Nephron (organoid): Measurements from ENCODE around the gene DST.
A peak's percentile ranks its signal among the peaks of the same experiment; 100 is the strongest.

ENCODE experiments used
- H3K27ac Mint-ChIP-seq, 3 experiments: 2 replicates each; pipeline ENCODE4 v1.8.0; 2020; ENCODE audit warnings: mixed read lengths in 3 of 3, mild to moderate bottlenecking in 2 of 3, moderate library complexity in 1 of 3
- H3K27me3 Mint-ChIP-seq: 2 replicates; pipeline ENCODE4 v1.8.0; 2021; ENCODE audit warnings: low read depth, mild to moderate bottlenecking, moderate library complexity, mixed read lengths
- H3K36me3 Mint-ChIP-seq: 2 replicates; pipeline ENCODE4 v1.8.0; 2020; ENCODE audit warnings: low read depth, mixed read lengths
- H3K4me1 Mint-ChIP-seq: 2 replicates; pipeline ENCODE4 v1.8.0; 2020; ENCODE audit warnings: mixed read lengths
- H3K4me3 Mint-ChIP-seq, 3 experiments: 2 replicates each; pipeline ENCODE4 v1.8.0; 2020; ENCODE audit warnings: mild to moderate bottlenecking in 3 of 3, mixed read lengths in 3 of 3, moderate library complexity in 2 of 3
- H3K9me3 Mint-ChIP-seq: 2 replicates; pipeline ENCODE4 v1.8.0; 2020; ENCODE audit warnings: mixed read lengths
- CTCF ChIP-seq, 3 experiments: fragments of 200-600 bp; sonication (generic); IDR thresholded peaks; one replicate each; pipeline ENCODE4 v1.5.0; 2021; ENCODE audit warnings: antibody characterized with exemption in 3 of 3; ENCODE audit not compliant: unreplicated experiment in 3 of 3

Gene DST

GRCh38 chr6:56642366-56643261, at the start of gene DST:
DST (minus strand) TSS chr6:56642889.
- Mint-ChIP-seq H3K36me3 (peaks cover 25% of the 10 kb centered on the region), H3K27me3 (no peaks in the 10 kb centered on the region), H3K4me3 (no peak within 1 kb of the TSS), H3K9me3 (no peaks in the 10 kb centered on the region), H3K4me1 (no peaks in the 10 kb centered on the region), H3K27ac (no peak within 1 kb of the TSS)
- TF ChIP-seq CTCF (IDR thresholded peaks at IDR 0.05; ENCODE audit: unreplicated experiment in 3 of 3), result no peak

- Mint-ChIP-seq H3K4me1 (peaks cover 16% of the 10 kb centered on the region), H3K36me3 (peaks cover 13% of the 10 kb centered on the region), H3K9me3 (no peaks in the 10 kb centered on the region), H3K4me3 (no peak overlapping the region), H3K27ac (peak overlapping the region in 1 of 3 experiments; percentile 62), H3K27me3 (no peaks in the 10 kb centered on the region)
- TF ChIP-seq CTCF (IDR thresholded peaks at IDR 0.05; ENCODE audit: unreplicated experiment in 3 of 3), result no peak
Measured at GRCh38 chr6:56691814-56692213, 49.1 kb upstream of the DST start.

GRCh38 chr6:56691286-56691595, 48.6 kb upstream of the DST start:
- Mint-ChIP-seq H3K4me1 (peaks cover 16% of the 10 kb centered on the region), H3K9me3 (no peaks in the 10 kb centered on the region), H3K27me3 (no peaks in the 10 kb centered on the region), H3K27ac (no peak overlapping the region), H3K36me3 (peaks cover 7% of the 10 kb centered on the region), H3K4me3 (no peak overlapping the region)
- no peak for TF ChIP-seq CTCF (IDR thresholded peaks at IDR 0.05; ENCODE audit: unreplicated experiment in 3 of 3)

GRCh38 chr6:56690519-56691285, 48.0 kb upstream of the DST start:
- Mint-ChIP-seq H3K9me3 (no peaks in the 10 kb centered on the region), H3K27me3 (no peaks in the 10 kb centered on the region), H3K4me1 (peaks cover 16% of the 10 kb centered on the region), H3K27ac (no peak overlapping the region), H3K4me3 (no peak overlapping the region), H3K36me3 (peaks cover 7% of the 10 kb centered on the region)
- no peak for TF ChIP-seq CTCF (IDR thresholded peaks at IDR 0.05; ENCODE audit: unreplicated experiment in 3 of 3)

GRCh38 chr6:56689663-56690062, 47.0 kb upstream of the DST start:
- Mint-ChIP-seq H3K27me3 (no peaks in the 10 kb centered on the region), H3K4me1 (peaks cover 16% of the 10 kb centered on the region), H3K36me3 (no peaks in the 10 kb centered on the region), H3K4me3 (no peak overlapping the region), H3K27ac (no peak overlapping the region), H3K9me3 (no peaks in the 10 kb centered on the region)
- no peak for TF ChIP-seq CTCF (IDR thresholded peaks at IDR 0.05; ENCODE audit: unreplicated experiment in 3 of 3)
